ENCODE data around the gene R3HCC1L. TPM values are rescaled to one million over a fixed set of nuclear protein-coding genes. Genes with fewer than 3 reads are reported as not detected.

Gene R3HCC1L
- total RNA-seq, 1 donor from 2014 or later: 12.3 TPM

GRCh38 chr10:98107644-98108430 lies 26.6 kb upstream of the R3HCC1L start:
- TF ChIP-seq, protein P1, sequence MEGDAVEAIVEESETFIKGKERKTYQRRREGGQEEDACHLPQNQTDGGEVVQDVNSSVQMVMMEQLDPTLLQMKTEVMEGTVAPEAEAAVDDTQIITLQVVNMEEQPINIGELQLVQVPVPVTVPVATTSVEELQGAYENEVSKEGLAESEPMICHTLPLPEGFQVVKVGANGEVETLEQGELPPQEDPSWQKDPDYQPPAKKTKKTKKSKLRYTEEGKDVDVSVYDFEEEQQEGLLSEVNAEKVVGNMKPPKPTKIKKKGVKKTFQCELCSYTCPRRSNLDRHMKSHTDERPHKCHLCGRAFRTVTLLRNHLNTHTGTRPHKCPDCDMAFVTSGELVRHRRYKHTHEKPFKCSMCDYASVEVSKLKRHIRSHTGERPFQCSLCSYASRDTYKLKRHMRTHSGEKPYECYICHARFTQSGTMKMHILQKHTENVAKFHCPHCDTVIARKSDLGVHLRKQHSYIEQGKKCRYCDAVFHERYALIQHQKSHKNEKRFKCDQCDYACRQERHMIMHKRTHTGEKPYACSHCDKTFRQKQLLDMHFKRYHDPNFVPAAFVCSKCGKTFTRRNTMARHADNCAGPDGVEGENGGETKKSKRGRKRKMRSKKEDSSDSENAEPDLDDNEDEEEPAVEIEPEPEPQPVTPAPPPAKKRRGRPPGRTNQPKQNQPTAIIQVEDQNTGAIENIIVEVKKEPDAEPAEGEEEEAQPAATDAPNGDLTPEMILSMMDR (IDR thresholded peaks at IDR 0.05): no peak
- TF ChIP-seq POLR2AphosphoS5 (IDR thresholded peaks at IDR 0.05; ENCODE audit: insufficient read depth in 1 of 2, low read depth in 1 of 2) (no peak), POLR2A (IDR thresholded peaks at IDR 0.05) (no peak)
- no peaks in the 10 kb centered on the region for H3K4me1 ChIP-seq
- no peaks in the 10 kb centered on the region for H3K27me3 ChIP-seq
- DNase-seq (ENCODE audit: extremely low spot score in 2 of 2): no peak
- H3K4me3 ChIP-seq: no peak overlapping the region
- H3K9me3 ChIP-seq: no peaks in the 10 kb centered on the region
- no peak overlapping the region for H3K27ac ChIP-seq
- H3K36me3 ChIP-seq: no peaks in the 10 kb centered on the region
- intact Hi-C loops (cut with DNase I): no loop called here

- intact Hi-C loops (cut with DNase I): no loop called here
- no peak for DNase-seq (ENCODE audit: extremely low spot score in 2 of 2)
- Histone ChIP-seq H3K4me1 (no peaks in the 10 kb centered on the region), H3K36me3 (no peaks in the 10 kb centered on the region), H3K9me3 (no peaks in the 10 kb centered on the region), H3K27me3 (no peaks in the 10 kb centered on the region), H3K4me3 (no peak overlapping the region), H3K27ac (no peak overlapping the region)
- TF ChIP-seq POLR2AphosphoS5 (IDR thresholded peaks at IDR 0.05; ENCODE audit: insufficient read depth in 1 of 2, low read depth in 1 of 2): no peak
- TF ChIP-seq, protein P1 (IDR thresholded peaks at IDR 0.05): no peak
- TF ChIP-seq POLR2A (IDR thresholded peaks at IDR 0.05): no peak
These were observed 24.1 kb upstream of the R3HCC1L start for GRCh38 chr10:98110356-98110755.

GRCh38 chr10:98115031-98115787 lies 19.2 kb upstream of the R3HCC1L start:
- intact Hi-C loops (cut with DNase I): no loop called here
- Histone ChIP-seq H3K27ac (no peak overlapping the region), H3K27me3 (no peaks in the 10 kb centered on the region), H3K9me3 (no peaks in the 10 kb centered on the region), H3K4me1 (no peaks in the 10 kb centered on the region), H3K4me3 (no peak overlapping the region), H3K36me3 (no peaks in the 10 kb centered on the region)
- TF ChIP-seq POLR2A (IDR thresholded peaks at IDR 0.05) (no peak), POLR2AphosphoS5 (IDR thresholded peaks at IDR 0.05; ENCODE audit: insufficient read depth in 1 of 2, low read depth in 1 of 2) (no peak)
- TF ChIP-seq, protein P1 (IDR thresholded peaks at IDR 0.05): no peak
- no peak for DNase-seq (ENCODE audit: extremely low spot score in 2 of 2)

DNA sequence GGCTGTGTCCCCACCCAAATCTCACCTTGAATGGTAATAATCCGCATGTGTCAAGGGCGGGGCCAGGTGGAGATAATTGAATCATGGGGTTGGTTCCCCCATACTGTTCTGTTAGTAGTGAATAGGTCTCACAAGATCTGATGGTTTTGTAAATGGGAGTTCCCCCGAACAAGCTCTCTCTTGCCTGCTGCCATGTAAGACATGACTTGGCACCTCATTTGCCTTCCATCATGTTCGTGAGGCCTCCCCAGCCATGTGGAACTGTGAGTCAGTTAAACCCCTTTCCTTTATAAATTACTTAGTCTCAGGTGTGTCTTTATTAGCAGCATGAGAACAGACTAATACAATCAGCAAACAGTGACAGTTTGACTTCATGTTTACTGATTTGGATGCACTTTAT lies 14.6 kb upstream of the R3HCC1L start:
- H3K4me3 ChIP-seq: no peak overlapping the region
- no peak for DNase-seq (ENCODE audit: extremely low spot score in 2 of 2)
- H3K36me3 ChIP-seq: no peaks in the 10 kb centered on the region
- H3K4me1 ChIP-seq: no peaks in the 10 kb centered on the region
- no peaks in the 10 kb centered on the region for H3K27me3 ChIP-seq
- no peaks in the 10 kb centered on the region for H3K9me3 ChIP-seq
- TF ChIP-seq, protein P1 (IDR thresholded peaks at IDR 0.05): no peak
- TF ChIP-seq POLR2AphosphoS5 (IDR thresholded peaks at IDR 0.05; ENCODE audit: insufficient read depth in 1 of 2, low read depth in 1 of 2) (no peak), POLR2A (IDR thresholded peaks at IDR 0.05) (no peak)
- no peak overlapping the region for H3K27ac ChIP-seq
- intact Hi-C loops (cut with DNase I): no loop called here
